GM03348 (cell line): ENCODE data around the gene MGMT.

Source experiments
- DNase-seq: peaks from one replicate; pipeline ENCODE4 v3.0.0; 2012; ENCODE audit warnings: low spot score

MGMT gene

GRCh38 chr10:129690248-129691070 is 223.4 kb downstream of the MGMT start:
- no peak for DNase-seq

- no peak for DNase-seq
These were observed 225.7 kb downstream of the MGMT start for GRCh38 chr10:129692695-129693094.

GRCh38 chr10:129693382-129693781 is 226.3 kb downstream of the MGMT start:
- DNase-seq, result no peak

GRCh38 chr10:129694184-129694583 is 227.1 kb downstream of the MGMT start:
- DNase-seq, result no peak

- peak; percentile 44 for DNase-seq
These were observed 227.7 kb downstream of the MGMT start for GRCh38 chr10:129694691-129695243.

- no peak for DNase-seq
These were observed 228.6 kb downstream of the MGMT start for GRCh38 chr10:129695671-129696070.

- no peak for DNase-seq
These were observed 229.6 kb downstream of the MGMT start for GRCh38 chr10:129696636-129697035.

GRCh38 chr10:129697463-129698247 is 230.6 kb downstream of the MGMT start:
- no peak for DNase-seq

- DNase-seq, result no peak
These were observed 232.8 kb downstream of the MGMT start for GRCh38 chr10:129699722-129700340.

GRCh38 chr10:129702605-129703004 is 235.6 kb downstream of the MGMT start:
- no peak for DNase-seq

GRCh38 chr10:129703287-129704137 is 236.5 kb downstream of the MGMT start:
- DNase-seq, result no peak

GRCh38 chr10:129704225-129704624 is 237.2 kb downstream of the MGMT start:
- DNase-seq, result no peak

GRCh38 chr10:129704786-129705525 is 237.9 kb downstream of the MGMT start:
- DNase-seq, result peak; percentile 78

GRCh38 chr10:129705676-129706075 is 238.6 kb downstream of the MGMT start:
- DNase-seq, result no peak

GRCh38 chr10:129706081-129706480 is 239.0 kb downstream of the MGMT start:
- no peak for DNase-seq

GRCh38 chr10:129706523-129706922 is 239.5 kb downstream of the MGMT start:
- DNase-seq, result no peak

- no peak for DNase-seq
These were observed 240.7 kb downstream of the MGMT start for GRCh38 chr10:129707406-129708388.

- no peak for DNase-seq
These were observed 242.1 kb downstream of the MGMT start for GRCh38 chr10:129709101-129709500.
